Stimulated activated CD4-positive, alpha-beta T cell treated with anti-CD3 and anti-CD28 coated beads, Interleukin-12 subunit alpha, Interleukin-12 subunit beta, amount 100 ng/mL, for 4 hours (primary cell): Measurements from ENCODE around the gene WDR49.
"Not testable (repeated sequence)": the region's sequence is repeated elsewhere in the genome, so short reads cannot be mapped to it uniquely, and the experiment has no call there.

Source experiments
- DNase-seq: peaks from one replicate; pipeline ENCODE4 v3.0.0-alpha.2; 2020

WDR49 gene

DNA sequence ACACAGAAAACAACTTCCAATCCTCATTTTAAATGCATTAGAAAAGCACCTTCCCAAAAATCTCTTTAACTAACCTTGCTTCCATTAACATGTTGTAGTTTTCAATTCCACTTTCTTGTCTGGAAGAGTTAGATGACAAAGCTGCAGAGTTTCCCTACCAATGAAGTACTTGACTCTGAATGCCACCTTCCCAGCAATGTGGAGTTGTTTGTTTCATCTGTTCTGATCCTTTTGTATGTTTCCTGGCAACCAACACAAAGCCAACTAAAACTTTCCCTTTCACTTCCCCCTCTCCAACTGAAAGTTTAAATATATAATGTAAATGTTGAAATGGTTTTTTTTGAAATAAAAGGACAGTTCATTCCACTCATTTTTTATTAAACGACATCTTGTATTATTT is at the start of gene WDR49:
TSS of gene WDR49 (minus strand) at position 183 of the 400 bp plus-strand sequence. CDS start 517 bp downstream, outside the sequence.
- no peak for DNase-seq

DNA sequence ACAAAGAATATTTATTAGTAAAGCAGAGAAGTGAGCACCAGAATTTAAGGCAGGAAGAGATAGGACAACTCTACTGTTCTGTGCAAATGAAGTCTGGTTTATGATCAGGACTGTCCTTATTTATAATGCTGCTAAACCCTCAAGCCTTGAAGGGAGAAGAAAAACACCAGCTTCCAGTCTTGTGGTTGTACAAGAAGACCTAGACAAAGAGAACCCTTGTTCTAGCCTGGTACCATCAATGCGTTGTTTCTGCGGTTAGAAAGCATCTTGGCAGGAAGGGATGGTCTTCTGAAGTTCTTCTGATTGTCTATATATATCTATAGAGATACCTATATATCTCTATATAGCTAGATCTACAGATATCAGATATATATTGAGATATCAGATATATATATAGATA is 47.2 kb upstream of the WDR49 start:
- no peak for DNase-seq

DNA sequence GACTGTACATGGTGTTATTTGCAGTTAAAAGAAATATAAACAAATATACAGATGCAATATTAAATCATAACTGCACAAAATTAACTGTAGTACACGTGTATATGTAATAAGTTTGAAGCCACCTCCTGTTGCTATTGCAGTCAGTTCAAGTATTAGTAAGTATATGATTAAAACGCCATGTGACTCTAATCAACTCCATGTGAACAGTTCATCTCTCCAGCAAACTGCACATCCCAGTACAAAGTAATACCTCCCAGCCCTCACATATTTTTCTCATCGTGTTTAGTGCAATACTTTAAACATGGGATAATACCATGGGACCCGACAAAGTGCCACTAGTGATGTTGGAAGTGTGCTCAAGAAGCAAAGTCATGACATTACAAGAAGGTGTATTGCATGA is 46.3 kb upstream of the WDR49 start:
- DNase-seq: no peak

DNA sequence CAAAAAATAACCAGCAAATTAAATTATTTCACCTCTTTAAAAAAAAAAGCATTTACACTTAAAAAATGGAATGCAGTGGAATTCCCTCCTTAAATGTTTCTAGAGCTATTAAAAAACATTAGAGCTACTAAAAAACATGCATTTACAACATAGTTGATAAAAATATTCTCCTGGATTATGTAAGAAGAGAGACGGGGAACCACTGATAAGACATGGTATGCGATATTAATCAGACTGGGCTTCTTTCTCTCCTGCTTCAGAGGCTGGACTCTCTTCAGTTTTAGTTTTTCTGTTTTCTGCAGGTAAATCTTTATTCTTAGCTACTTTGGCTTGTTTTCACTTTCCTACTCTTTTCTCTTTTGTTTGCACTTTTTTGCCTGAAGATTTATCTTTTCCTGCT is 40.4 kb upstream of the WDR49 start:
- DNase-seq: no peak

DNA sequence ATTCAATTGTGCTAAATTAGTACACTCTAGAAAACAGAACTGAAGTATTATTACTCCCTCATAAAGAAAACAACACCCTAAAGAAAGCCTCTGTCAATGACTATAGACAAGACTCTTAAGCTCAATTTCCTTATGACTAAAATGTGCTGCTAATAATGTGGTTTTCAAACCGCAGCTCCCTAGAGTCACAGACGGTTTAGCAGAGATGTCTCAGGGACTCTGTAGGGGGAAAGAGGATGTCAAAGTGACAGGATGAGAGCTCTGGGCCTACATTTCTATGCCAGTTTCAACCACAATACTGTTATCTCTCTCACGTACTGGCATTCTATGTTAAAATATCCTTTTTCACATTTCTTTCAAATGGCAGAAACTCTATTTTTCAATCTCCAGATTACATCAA is 37.6 kb upstream of the WDR49 start:
- no peak for DNase-seq

DNA sequence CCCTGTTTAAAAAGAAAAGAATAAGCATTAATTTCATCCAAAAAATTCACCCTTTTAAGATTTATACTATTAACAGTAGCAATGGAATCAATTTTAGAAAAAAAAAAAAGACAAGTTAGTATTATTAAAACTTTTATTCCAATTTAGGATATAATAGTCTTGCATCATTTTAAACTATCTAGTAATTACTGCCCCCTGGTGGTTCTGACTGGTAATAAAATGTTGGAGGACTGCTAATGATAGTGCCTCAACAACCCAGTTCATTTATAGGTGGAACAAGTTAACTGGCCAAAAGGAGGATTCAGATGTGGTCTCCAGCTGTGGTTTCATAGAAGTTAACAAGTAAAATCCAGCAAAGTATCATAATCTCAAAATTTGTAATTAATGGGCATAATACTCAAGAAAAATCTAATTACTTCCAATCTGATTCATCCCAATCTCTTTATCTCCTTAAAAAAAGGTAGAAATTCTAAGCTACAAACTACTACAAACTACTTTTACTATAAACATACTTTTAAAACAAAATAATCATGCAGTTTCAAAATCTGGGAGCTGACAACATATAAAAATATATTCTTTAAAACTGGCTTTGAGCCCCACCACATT is 30.7 kb upstream of the WDR49 start:
- DNase-seq: no peak

DNA sequence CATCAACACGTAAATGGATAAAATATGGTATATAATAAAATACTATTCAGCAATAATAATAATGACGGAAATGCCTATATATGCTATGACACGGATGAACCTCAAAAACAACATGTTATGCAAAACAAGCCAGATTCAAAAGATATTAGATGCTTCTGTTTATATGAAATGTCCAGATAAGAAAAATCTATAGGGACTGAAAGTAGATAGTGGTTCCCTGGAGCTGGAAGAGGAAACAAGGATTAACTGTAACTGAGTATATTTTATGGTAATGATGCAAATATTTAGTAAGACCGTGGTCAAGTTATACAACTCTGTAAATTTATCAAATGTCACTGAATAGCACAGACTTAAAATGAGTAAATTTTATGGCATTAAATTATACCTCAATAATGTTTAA is 25.8 kb upstream of the WDR49 start:
- DNase-seq: no peak

DNA sequence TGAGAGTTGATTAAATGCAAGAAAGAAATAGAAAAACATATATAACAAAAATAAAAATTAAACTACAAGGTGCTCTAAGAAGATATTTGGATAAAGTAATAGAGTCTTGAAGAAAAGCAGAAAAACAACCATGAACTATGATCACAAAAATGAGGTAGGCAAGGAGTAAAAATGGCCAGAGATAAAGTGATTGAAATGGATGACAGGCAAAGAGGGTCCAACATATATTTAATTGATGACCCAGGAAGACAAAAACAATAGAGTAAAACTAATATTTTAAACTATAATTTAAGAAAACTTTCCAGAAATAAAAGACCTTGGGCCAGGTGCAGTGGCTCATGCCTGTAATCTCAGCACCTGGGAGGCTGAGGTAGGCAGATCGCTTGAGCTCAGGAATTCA is 22.1 kb upstream of the WDR49 start:
- DNase-seq: no peak

DNA sequence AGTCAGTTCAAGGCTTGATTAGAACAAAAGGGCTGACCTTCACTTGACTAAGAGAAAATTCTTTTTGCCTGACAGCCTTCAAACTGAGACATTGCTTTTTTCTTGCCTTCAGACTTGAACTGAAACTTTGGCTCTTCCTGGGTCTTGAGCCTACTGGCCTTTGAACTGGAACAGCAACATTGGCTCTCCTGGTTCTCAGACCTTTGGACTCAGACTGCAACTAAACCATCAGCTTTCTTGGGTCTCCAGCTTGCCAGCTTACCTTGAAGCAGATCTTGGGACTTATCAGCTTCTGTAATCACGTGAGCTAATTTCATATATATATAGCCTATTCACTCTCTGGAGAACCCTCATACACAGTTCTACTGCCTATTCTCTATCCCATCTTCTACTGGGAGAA is 19.5 kb upstream of the WDR49 start:
- DNase-seq: no peak

DNA sequence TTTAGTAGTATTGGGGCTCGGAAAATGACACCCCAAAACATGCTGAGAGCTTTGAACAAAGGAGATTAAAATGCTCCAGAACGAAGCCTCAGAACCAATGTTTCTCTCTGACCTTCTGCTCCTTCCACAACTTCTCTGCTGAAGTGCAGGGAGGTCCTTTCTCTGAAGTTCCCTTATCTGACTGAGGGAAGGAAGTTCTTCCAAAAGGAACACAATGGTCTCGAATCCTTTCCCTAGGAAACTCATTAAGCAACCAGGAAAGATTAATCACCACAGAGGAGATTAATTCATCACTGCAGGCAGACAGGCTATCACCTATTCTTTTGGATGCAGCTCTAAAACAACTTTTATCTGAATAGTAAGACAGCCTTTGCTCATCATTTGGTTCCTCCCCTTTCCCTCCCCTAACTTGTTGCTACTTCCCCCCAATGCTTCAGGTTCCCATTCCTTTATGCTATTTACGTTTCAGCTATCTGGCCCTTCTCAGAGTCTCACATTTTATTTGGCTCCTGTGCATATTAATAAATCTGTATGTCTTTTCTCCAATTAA is 18.2 kb upstream of the WDR49 start:
- DNase-seq: no peak

DNA sequence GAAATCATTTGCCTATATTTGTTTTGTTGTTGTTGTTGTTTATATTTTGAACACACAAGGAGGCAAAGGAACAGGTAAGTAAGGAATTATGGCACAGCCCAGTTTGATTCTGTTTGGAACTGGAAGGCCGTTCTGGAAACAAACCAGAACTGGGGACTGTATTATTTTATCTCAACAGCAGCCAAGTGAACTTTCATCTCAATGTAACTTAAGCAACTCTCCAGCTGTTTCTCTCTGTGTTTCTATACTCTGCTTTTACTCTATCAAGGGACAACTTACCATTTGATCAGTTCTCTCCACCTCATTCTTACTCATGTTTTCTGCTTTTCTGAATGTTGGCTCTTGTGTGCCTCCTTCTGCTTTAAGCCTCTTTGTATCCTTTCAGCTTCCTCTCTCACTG is 16.0 kb upstream of the WDR49 start:
- no peak for DNase-seq

DNA sequence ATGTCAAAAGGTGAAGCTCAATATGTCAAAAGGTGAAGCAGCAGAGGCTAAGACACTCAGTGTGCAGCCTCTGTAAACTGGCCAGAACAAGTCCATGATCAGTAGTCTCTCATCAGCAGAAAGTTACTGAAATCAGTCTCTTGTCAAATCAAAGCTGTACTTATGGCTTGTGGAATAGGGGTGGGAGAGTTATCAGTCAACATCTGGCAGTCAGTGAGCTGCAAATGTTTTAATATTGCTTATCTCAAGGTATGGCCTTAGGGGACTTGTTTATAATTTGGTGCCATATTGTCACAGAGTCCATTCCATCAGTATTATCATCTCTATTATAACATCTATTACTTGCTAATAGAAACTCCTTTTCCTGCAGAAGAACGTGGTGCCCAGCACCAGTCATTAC is 14.9 kb upstream of the WDR49 start:
- no peak for DNase-seq

DNA sequence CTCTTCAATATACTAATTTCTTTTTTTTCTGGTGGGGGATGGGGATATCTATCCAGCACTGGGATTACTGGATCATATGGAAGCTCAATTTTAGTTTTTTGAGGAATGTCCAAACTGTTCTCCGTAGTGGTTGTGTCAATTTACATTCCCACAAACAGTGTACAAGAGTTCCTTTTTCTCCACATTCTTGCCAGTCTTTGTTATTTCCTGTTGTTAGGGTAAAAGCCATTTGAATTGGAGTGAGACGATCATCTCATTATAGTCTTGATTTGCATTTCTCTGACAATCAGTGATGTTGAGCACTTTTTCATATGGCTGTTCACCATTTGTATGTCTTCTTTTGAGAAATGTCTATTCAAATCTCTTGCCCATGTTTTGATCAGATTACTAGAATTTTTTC is 12.8 kb upstream of the WDR49 start:
- no peak for DNase-seq

DNA sequence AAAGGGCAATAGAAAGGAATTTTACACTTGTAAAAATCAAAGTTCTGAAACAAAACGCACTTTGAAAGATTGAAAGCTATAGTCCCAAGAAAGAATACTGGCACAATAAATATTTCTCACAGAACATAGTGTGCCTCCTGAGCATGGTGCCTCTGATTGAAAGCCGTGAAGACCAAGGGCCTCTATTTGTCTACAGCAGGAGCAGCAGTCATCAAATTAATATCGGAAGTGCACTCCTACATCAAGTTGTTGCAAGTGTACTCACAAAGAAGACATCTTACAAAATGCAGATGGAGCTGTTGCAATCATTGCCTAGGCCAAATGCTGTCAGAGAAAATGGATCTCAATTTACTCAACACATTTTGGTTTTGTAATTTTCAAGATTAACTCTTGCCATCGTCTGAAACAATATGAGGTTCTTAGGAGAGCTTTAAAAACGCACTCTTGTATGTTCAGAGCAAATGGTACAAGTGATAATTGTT is 9.2 kb upstream of the WDR49 start:
- no peak for DNase-seq

DNA sequence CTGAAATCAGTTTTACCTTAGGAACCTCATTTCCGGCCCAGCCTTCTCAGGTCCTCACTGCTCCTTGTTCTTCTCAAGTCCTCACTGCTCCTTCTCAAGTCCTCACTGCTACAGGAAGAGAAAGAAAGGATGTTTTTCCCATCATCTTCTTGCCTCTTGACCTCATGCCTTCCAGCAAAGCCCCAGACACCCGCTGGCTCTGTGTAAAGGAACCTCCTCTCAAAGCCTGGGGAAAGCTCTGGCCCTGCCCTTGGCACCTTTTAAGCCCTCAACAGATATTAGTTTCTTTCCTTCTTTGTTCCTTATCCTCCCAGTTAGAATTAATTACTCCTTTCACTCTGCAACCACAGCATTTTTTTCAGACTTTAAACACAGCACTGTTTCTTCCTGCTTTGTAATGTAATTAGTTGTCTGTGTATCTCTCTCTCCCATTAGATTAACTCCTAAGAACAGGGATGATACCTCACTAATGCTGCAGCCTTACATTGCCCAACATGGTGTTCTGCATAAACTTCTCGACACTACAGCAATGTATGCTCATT is 4.0 kb upstream of the WDR49 start:
- DNase-seq: no peak

DNA sequence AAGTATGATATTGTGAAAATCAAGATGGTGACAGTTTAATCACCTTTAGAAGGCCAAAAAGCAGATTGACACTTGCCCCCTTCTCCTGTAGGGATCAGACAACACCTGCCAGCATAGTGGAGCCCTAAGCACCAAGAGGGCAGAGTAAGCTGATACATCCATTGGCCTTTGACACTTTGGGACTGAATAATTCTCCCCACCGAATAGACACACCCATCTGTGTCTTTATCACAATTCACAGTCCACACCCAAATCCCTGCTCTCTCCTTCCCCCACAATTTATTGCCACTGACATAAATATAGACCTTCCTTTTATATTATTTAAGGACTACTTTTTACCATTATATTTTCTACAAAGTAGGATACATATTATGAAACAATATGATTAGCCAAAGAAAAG is 3.1 kb upstream of the WDR49 start:
- no peak for DNase-seq

DNA sequence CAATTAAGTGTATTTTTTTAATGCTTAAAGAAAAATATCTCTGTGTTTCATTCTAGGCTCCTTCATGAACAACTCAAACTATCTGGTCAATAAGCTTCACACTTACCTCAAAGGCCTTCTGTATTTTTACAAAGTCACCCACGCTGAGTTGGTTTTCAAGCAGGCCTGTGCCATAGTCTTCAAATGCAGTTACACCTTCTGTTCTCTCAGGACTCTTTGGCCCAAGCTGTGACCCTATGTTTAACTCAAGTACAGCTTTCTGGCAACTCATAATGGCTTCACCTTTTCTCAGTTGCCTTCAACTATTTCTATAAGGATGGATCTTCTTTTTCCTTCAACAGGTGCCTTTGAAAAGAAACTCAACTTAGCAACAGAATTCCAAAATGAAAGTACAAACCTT is 587 bp downstream of the WDR49 start:
- DNase-seq: no peak

DNA sequence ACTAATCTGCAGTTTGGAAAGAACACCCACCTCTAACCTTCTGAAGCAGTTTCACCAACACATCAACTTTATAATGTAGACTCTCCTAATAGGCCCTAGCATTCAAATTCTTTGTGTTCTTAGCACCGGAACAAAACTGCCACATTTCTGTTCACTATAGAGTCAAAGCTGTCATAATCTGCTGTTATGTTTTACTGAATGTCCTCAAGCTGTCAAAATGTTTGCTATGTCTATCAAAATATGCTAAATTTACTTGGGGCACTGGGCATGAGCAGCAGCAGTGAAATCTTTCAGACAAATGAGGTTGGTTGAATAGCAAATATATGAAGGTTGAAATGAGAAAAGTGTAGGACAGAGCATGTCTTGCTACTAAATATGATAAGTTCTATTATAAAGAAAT is 1.9 kb downstream of the WDR49 start:
- DNase-seq: no peak

DNA sequence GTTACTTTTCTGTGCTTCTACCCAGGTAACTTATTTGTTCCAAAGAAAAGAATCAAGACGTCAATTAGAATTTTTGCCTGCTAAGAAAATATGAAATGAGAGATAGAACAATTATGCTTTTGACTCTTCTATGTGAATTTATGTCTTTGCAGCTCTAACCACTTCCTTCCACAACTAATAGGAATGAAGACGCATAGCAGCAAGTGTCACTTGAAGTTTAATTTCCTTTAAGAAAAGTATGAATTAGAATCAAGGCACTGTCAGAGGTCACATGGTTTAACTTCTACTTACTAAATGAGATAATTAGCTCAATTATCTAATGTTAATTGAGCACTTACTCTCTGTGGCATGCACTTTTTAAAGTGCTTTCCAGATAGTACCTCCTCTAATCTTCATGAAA is 3.3 kb downstream of the WDR49 start:
- no peak for DNase-seq

DNA sequence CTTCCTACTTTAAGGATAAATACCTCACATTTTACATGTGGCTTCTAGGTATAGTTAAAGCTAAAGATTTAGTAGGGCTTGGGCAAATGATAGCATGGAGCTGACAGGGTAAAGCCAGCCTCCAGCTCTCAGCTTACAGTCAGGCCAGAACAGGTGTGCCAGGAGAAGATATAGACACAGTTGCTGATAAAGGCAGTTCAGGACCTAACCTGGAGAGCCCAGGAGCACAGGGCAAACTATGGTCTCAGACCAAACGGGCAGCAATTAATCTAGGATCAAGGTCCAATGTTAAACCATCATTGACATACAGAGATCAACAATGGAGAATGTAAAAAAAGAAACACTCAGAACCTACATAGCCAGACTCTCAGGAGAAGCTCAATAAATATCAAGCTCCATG is 4.0 kb downstream of the WDR49 start:
- DNase-seq: no peak

DNA sequence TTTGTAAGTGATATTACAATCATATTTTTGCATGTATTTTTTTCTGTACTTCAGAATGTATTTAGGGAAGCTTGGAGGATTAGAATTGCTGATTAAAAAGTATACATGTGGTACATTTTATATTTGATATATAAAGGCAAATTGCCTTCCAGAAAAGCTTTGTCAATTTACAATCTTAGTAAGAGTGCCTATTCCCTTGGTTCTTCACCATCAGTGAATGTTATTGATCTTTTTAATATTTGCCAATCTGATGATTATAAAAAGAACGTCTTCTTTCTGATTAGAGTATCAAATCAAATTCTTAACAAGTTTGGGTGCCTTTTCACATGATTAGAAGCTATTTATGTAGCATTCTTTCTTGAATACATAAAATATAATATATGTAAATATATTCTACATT is 9.1 kb downstream of the WDR49 start:
- DNase-seq: no peak

DNA sequence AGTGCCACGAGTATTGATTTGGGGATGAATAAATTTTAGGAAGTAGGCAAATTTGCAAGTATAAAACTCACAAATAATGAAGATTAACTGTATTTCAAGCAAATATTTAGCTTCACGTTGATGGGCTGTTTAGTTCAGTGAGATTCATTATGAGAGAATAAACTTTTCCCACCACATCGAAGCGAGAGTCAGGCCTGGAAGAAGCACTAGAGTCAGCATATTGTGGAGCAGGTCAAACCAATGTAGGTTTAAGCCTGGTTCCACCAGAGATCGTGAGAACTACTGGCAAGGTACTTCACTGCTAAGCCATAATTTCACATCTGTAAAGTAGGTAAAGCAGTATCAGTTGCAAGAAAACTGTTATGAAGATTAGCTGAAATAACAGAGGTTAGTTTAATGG is 22.3 kb downstream of the WDR49 start:
- DNase-seq: no peak

DNA sequence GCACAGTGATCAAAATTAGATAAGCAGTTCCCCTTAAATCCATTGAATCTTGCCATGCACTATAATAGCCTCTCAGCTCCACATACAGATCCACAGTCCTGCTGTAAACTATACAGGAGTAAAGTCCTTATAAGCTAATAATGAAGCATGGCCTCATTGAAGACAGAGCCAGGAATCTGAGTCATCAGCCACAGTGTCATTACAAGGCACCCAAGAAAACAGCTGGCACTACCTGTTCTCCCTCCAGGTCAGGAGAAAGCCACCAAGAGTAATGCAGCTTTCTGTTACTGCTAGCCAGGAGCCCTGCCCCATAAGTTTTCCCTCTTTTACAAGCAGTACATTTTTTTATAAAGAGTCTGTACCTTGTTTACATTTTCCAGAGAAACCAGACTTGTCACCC is 27.3 kb downstream of the WDR49 start:
- DNase-seq: no peak

DNA sequence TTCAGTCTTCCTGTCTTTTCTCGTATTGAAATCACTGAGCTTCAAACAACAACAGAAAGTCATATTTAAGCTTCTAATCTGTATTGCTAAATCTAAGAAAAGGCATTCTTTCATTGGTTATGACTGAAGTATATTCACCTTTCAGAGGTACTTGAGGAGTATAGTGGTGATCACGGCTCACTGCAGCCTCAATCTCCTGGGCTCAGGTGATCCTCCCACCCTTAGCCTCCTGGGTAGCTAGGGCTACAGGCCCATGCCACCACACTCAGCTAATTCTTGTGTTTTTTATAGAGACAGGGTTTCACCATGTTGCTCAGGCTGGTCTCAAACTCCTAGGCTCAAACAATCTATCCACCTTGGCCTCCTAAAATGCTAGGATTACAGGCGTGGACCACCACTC is 38.7 kb downstream of the WDR49 start:
- DNase-seq: no peak

DNA sequence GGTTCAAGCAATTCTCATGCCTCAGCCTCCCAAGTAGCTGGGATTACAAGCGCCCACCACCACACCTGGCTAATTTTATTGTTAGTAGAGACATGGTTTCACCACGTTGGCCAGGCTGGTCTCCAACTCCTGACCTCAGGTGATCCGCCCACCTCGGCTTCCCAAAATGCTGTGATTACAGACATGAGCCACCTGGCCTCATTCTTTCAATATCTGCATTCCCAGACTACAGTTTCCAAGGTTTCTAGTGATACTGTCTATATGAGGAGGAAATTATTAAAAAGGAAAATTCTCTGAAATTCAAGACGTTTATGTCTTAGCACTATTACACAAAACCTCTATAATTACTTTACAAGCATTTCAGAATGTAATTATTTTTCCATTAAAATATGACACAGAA is 39.5 kb downstream of the WDR49 start:
- DNase-seq: not testable (repeated sequence)
